K562 (cell line): ENCODE results near the gene ZFAND2A. TPM values are rescaled to one million over a fixed set of nuclear protein-coding genes. Genes with fewer than 3 reads are reported as not detected.
A peak's percentile ranks its signal among the peaks of the same experiment; 100 is the strongest.

ENCODE experiments used
- ATAC-seq: fragments of 200-7000 bp; cut with Tn5 transposase; 3 replicates; pipeline ENCODE4 v1.9.1; 2020; ENCODE audit warnings: moderate library complexity
- BruUV-seq: library from RNA; stranded (reverse); fragments of 400-500 nt; replicated peaks from 2 replicates; lab custom pipeline; 2021; lab: Mats Ljungman, UMichigan
- CTCF ChIA-PET: fragments of 300-600 bp; formaldehyde crosslinking; extraction: SDS; loops from one replicate; lab custom pipeline; 2021; ENCODE audit warnings: low intra/inter-chr PET ratio; lab: Yijun Ruan, JAX
- POLR2A ChIA-PET: fragments of 300-600, 350-650 bp; sonication (Branson Sonifier 250); formaldehyde crosslinking; extraction: SDS; loops from one replicate; lab custom pipeline; 2021; ENCODE audit warnings: antibody characterized with exemption, inconsistent platforms; lab: Yijun Ruan, JAX
- DNase-seq, 4 experiments: peaks; one replicate each; pipeline versions ENCODE4 v3.0.0 to v3.0.0-alpha.2; 2011 to 2018; ENCODE audit warnings: low spot score in 3 of 4, mixed read lengths in 3 of 4; ENCODE audit errors: extremely low read depth in 1 of 4
- FAIRE-seq: peaks from 2 replicates; lab custom pipeline; 2011; peaks lifted over from hg19 to GRCh38; lab: Jason Lieb, UNC
- H2AFZ ChIP-seq: 2 replicates; pipeline ENCODE4 v1.6.0; 2011; ENCODE audit warnings: low read depth, low read length, control low read depth, inconsistent platforms
- H3K27ac ChIP-seq: fragments of 200-600 bp; 3 replicates; pipeline ENCODE4 v1.8.0; 2011; ENCODE audit warnings: low read depth, mild to moderate bottlenecking, control low read depth, inconsistent platforms, low read length, moderate library complexity, mixed read lengths; ENCODE audit errors: extremely low read depth
- H3K27me3 ChIP-seq, 2 experiments: fragments of 300-600 bp in 1 of 2; 2 replicates in 1 of 2; 3 replicates in 1 of 2; pipeline versions ENCODE4 v1.6.0 to v1.8.0; 2011; ENCODE audit warnings: inconsistent platforms in 2 of 2, low read length in 2 of 2, mild to moderate bottlenecking in 1 of 2, mixed read lengths in 1 of 2, moderate library complexity in 1 of 2; ENCODE audit not compliant: control insufficient read depth in 2 of 2, insufficient read depth in 2 of 2
- H3K36me3 ChIP-seq: fragments of 300-600 bp; 3 replicates; pipeline ENCODE4 v1.8.0; 2011; ENCODE audit warnings: mild to moderate bottlenecking, low read length, inconsistent platforms; ENCODE audit not compliant: control insufficient read depth, insufficient read depth
- H3K4me1 ChIP-seq, 2 experiments: fragments of 200-600 bp in 1 of 2; replicated peaks in 1 of 2; 2 replicates in 1 of 2; 3 replicates in 1 of 2; pipeline versions ENCODE4 v1.5.1 to v1.8.0; 2011; ENCODE audit warnings: inconsistent platforms in 2 of 2, low read length in 2 of 2, mild to moderate bottlenecking in 1 of 2, mixed read lengths in 1 of 2, moderate library complexity in 1 of 2; ENCODE audit not compliant: control insufficient read depth in 2 of 2, insufficient read depth in 2 of 2
- H3K4me2 ChIP-seq: 2 replicates; pipeline ENCODE4 v1.6.1; 2011; ENCODE audit warnings: low read length, control low read depth, inconsistent platforms, mixed read lengths; ENCODE audit not compliant: insufficient read depth
- H3K4me3 ChIP-seq: fragments of 200-600 bp; sonication (generic), shearing (Covaris generic); 2 replicates; pipeline ENCODE4 v1.5.1; 2016; ENCODE audit warnings: control low read depth, inconsistent platforms
- H3K79me2 ChIP-seq: fragments of 200-600 bp; 3 replicates; pipeline ENCODE4 v1.8.0; 2011; ENCODE audit warnings: low read length, inconsistent platforms; ENCODE audit not compliant: control insufficient read depth, insufficient read depth
- H3K9ac ChIP-seq, 2 experiments: 2 replicates each; pipeline versions ENCODE4 v1.6.0 to v1.6.1; 2011; ENCODE audit warnings: low read depth in 2 of 2, low read length in 2 of 2, control low read depth in 1 of 2, inconsistent platforms in 1 of 2, mild to moderate bottlenecking in 1 of 2, mixed read lengths in 1 of 2; ENCODE audit not compliant: insufficient read depth in 1 of 2
- H3K9me1 ChIP-seq: one replicate; pipeline ENCODE4 v1.6.0; 2011; ENCODE audit warnings: inconsistent platforms, mild to moderate bottlenecking, low read length, moderate library complexity; ENCODE audit not compliant: control insufficient read depth, insufficient read depth
- H3K9me3 ChIP-seq: replicated peaks from 2 replicates; pipeline ENCODE4 v1.5.1; 2011; ENCODE audit warnings: low read depth, low read length, inconsistent platforms; ENCODE audit not compliant: control insufficient read depth, insufficient read depth
- H4K20me1 ChIP-seq: replicated peaks from 2 replicates; pipeline ENCODE4 v1.6.1; 2011; ENCODE audit warnings: low read length, inconsistent platforms, mixed read lengths; ENCODE audit not compliant: control insufficient read depth, insufficient read depth
- DDX20 ChIP-seq: fragments of 450-650 bp; IDR thresholded peaks from 2 replicates; pipeline ENCODE4 v1.6.1; 2016; ENCODE audit warnings: missing genetic modification characterization, low read depth, mild to moderate bottlenecking, missing compliant biosample characterization, moderate library complexity
- KDM4B ChIP-seq, 2 experiments: fragments of 450-650 bp in 1 of 2; sonication (generic) in 1 of 2; IDR thresholded peaks; 2 replicates each; pipeline ENCODE4 v1.6.1; 2016 to 2017; ENCODE audit warnings: borderline replicate concordance in 2 of 2, antibody characterized with exemption in 1 of 2, low read depth in 1 of 2, mild to moderate bottlenecking in 1 of 2
- RAD51 ChIP-seq: fragments of 450-650 bp; IDR thresholded peaks from 2 replicates; pipeline ENCODE4 v1.7.1; 2016; ENCODE audit warnings: low read depth, mild to moderate bottlenecking, borderline replicate concordance
- STAT5B ChIP-seq: fragments of 250-450 bp; sonication (Bioruptor Pico); IDR thresholded peaks from 2 replicates; pipeline ENCODE4 v1.8.0; 2021; ENCODE audit warnings: mild to moderate bottlenecking, inconsistent platforms
- TRIM25 ChIP-seq: fragments of 450-650 bp; IDR thresholded peaks from 2 replicates; pipeline ENCODE4 v1.7.0; 2016; ENCODE audit warnings: borderline replicate concordance
- TRIM28 ChIP-seq: fragments of 450-650 bp; IDR thresholded peaks from 2 replicates; pipeline ENCODE4 v1.6.1; 2017
- WGBS: fragments of 100-300 bp; shearing (Covaris generic); methylation state at CpG from one replicate; pipeline ENCODE4 v1.1.6; 2016; ENCODE audit warnings: low coverage, mixed read lengths; ENCODE audit not compliant: insufficient coverage; ENCODE audit errors: missing lambda C conversion rate; 5-methylcytosine and 5-hydroxymethylcytosine counted together
- in situ Hi-C: fragments of 300-500 bp; cut with MboI; formaldehyde crosslinking; loops from 4 replicates; pipeline ENCODE4 v1.15.0; 2018; ENCODE audit warnings: inconsistent platforms, mixed read lengths
- intact Hi-C: fragments of 100-400 bp; cut with micrococcal nuclease; formaldehyde crosslinking; loops from 2 replicates; pipeline ENCODE4 v1.14.2; 2022
- polyA plus RNA-seq, 8 experiments: library from polyadenylated mRNA; depleted of rRNA in 4 of 8; stranded (reverse) in 5 of 8; unstranded in 3 of 8; fragments of >200 nt; fragmentation: Nextera tagmentation in 2 of 8; fragmentation: Illumina TruSeq in 1 of 8; extraction: Ambion mirVana in 2 of 8; extraction: Trizol in 1 of 8; gene quantifications; 2 replicates each; pipeline versions ENCODE4 v1.2.1 to v1.2.3, GENCODE V29; 2011 to 2014; ENCODE audit warnings: inconsistent platforms in 1 of 8, missing spikeins in 1 of 8
- total RNA-seq, 7 experiments: library from RNA; depleted of rRNA in 6 of 7; stranded (reverse); fragments of >200 nt in 6 of 7; fragmentation: Illumina TruSeq in 2 of 7; extraction: Trizol in 2 of 7; gene quantifications; 2 replicates each; pipeline versions ENCODE4 v1.2.1 to v1.2.3, GENCODE V29; 2011 to 2021; ENCODE audit warnings: low replicate concordance in 1 of 7

Gene ZFAND2A
- total and polyA plus RNA-seq, 9 of the 15 experiments (the other 6 are each of a cell fraction or from before 2014, with no cell fraction given), result 16.8 to 56.8 (median 26.1) TPM

DNA sequence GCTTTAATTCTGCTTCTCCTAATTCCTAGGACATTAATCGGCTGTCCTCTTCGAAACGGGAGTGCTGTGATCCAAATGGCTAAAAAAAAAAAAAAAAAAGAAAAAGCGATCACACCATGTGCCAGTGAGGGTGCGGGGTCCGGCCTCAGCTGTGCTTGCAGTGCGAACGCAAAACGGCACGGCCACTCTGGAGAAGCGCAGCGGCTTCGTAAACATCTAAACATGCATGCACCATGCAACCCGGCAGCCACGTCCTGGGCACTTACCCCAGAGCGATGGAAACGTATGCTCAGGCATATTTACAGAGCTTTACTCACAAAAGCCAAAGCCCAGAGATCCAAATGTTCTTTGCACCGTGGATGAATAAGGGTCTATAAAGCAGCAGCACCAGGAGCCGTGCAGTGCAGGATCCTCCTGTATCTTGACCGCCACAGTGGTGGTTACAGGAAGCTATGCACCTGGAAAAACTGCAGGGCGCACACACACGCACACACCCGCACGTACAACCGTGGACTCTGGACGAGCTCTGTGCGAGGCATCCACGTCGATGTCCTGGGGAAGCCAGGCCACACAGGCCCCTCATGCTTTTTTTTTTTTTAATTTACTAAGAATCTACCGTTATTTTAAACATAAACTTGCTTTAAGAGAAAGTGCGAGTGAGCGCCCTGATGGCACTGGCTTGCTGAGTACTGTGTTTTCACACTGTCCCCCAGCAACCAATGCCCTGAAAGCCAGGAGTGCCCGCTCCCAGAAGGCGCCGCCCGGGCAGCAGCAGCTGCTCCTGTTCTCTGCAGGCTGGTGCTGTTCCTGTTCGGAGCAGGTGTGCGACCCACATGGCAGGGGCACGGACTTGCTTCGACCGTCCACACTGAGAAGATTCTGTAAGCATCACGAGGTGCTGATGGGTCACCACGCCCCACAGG, 47.1 kb downstream of the ZFAND2A start:
- Histone ChIP-seq H4K20me1 (no peaks in the 10 kb centered on the region), H3K4me3 (no peak overlapping the region), H3K9ac (peak overlapping the region in 1 of 2 experiments; percentile 58; a peak in 1 of 4 replicates), H2AFZ (no peak overlapping the region), H3K36me3 (no peaks in the 10 kb centered on the region), H3K27ac (no peak overlapping the region), H3K9me3 (peaks cover 2% of the 10 kb centered on the region), H3K4me2 (no peak overlapping the region), H3K27me3 (no peaks in the 10 kb centered on the region), H3K9me1 (no peaks in the 10 kb centered on the region), H3K4me1 (peaks cover 0 to 32% of the 10 kb centered on the region in 2 experiments; a peak in 2 of 5 replicates), H3K79me2 (peaks cover 6% of the 10 kb centered on the region)
- in situ Hi-C loops (no loop called here), intact Hi-C loops (no loop called here)
- ChIA-PET CTCF (no interaction called here), POLR2A (interaction anchor here (0.6 to 1.0 kb wide), 2 partner anchors 8 to 840 kb away, joined by 3 read pairs; no protein-coding TSS in a partner anchor)
- no peak for TF ChIP-seq RAD51
- TF ChIP-seq KDM4B (IDR thresholded peaks at IDR 0.05; ENCODE audit: borderline replicate concordance in 2 of 2, low read depth in 1 of 2), result no peak
- no peak for TF ChIP-seq TRIM28
- TF ChIP-seq TRIM25, result no peak
- no peak for TF ChIP-seq STAT5B
- TF ChIP-seq DDX20 (tag), result no peak
- ATAC-seq, result no peak
- WGBS, result 92% methylated on average over 33 of the region's 43 CpGs
- no peak for DNase-seq
- FAIRE-seq, result no peak
- BruUV-seq, result no TSS peak
